ENCODE results near the gene OPN4.

GRCh38 chr10:86670876-86671275 lies 16.5 kb downstream of the OPN4 start:
- TF ChIP-seq CTCF (IDR thresholded peaks at IDR 0.05) (no peak), EP300 (IDR thresholded peaks at IDR 0.05) (no peak), POLR2A (IDR thresholded peaks at IDR 0.05) (no peak)
